Measurements from ENCODE around the gene UPK1B.

GRCh38 chr3:119191800-119192199 lies 18.4 kb downstream of the UPK1B start:
- no peak for TF ChIP-seq CTCF (IDR thresholded peaks at IDR 0.05; ENCODE audit: low read depth, low read length, missing input control)
- no peak for TF ChIP-seq ZBTB33 (IDR thresholded peaks at IDR 0.05)
- no peak for TF ChIP-seq REST (IDR thresholded peaks at IDR 0.05)
- no peak for TF ChIP-seq JUND (IDR thresholded peaks at IDR 0.05)
- no peak for TF ChIP-seq RAD21 (IDR thresholded peaks at IDR 0.05)
- TF ChIP-seq EGR1 (IDR thresholded peaks at IDR 0.05; ENCODE audit: low read depth in 2 of 2), result no peak
- no peak for TF ChIP-seq YY1 (IDR thresholded peaks at IDR 0.05)
- no peak for TF ChIP-seq RXRA (IDR thresholded peaks at IDR 0.05)
- TF ChIP-seq MAX (IDR thresholded peaks at IDR 0.05), result no peak
- no peak for TF ChIP-seq SP1 (IDR thresholded peaks at IDR 0.05)
- no peak for TF ChIP-seq GABPA (IDR thresholded peaks at IDR 0.05 in 1 of 2, conservative IDR thresholded peaks at IDR 0.05 in 1 of 2)
- TF ChIP-seq ATF3 (IDR thresholded peaks at IDR 0.05), result no peak
- TF ChIP-seq HNF4G (IDR thresholded peaks at IDR 0.05), result no peak
